Thoracic aorta endothelial cell (primary cell): ENCODE data around the gene SYF2. TPM values are rescaled to one million over a fixed set of nuclear protein-coding genes. Genes with fewer than 3 reads are reported as not detected.

Experiments
- total RNA-seq: library from RNA; depleted of rRNA; stranded (reverse); fragments of >200 nt; gene quantifications from 2 replicates; pipeline ENCODE4 v1.2.3, GENCODE V29; 2012

Gene SYF2
- 47.2 and 49.2 TPM in 2 replicates for total RNA-seq

GRCh38 chr1:25232027-25232865, at the start of gene SYF2:
TSS of gene SYF2 (minus strand) at chr1:25232502. CDS start at chr1:25232467, 35 bp downstream.

DNA sequence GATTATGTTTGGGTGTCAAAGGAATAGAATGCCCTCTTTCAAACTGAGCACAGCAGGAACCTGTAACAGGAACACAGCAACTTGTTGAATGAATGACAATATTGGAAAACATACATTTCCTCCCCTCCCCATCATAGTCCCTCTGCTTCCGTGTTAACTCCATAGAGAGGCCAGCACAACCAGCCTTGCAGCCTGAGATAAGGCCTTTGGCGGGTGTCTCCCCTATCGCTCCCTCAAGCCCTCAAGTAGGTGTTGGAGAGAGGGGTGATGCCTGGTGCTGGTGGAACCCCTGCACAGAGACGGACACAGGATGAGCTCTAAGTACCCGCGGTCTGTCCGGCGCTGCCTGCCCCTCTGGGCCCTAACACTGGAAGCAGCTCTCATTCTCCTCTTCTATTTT, 39.9 kb upstream of the SYF2 start, which contains the start of gene RHD:
TSS of gene RHD (plus strand) at position 272 of the 400 bp plus-strand sequence. CDS start at position 311, 39 bp downstream.

GRCh38 chr1:25247024-25247828, 14.9 kb upstream of the SYF2 start, which contains the start of gene RSRP1:
TSS of gene RSRP1 (minus strand) at chr1:25247454. CDS start at chr1:25246963, 491 bp downstream.

Other genes with a start within 250 kb of the SYF2 start
- 87.7 and 88.4 TPM in 2 replicates for gene RSRP1, start 15.0 kb upstream of the SYF2 start, total RNA-seq
- not detected in 2 replicates for gene RHD, start 40.0 kb upstream of the SYF2 start, total RNA-seq
- gene TMEM50A, start 105.8 kb upstream of the SYF2 start, total RNA-seq = 153 and 174 TPM in 2 replicates
- gene RHCE, start 188.3 kb upstream of the SYF2 start, total RNA-seq = 0.07 TPM in 1 of 2 replicates, not detected in the other
- gene MACO1, start 198.4 kb upstream of the SYF2 start, total RNA-seq = 26.1 and 27.0 TPM in 2 replicates